ENCODE results near the gene MYO1D.

MYO1D gene

DNA sequence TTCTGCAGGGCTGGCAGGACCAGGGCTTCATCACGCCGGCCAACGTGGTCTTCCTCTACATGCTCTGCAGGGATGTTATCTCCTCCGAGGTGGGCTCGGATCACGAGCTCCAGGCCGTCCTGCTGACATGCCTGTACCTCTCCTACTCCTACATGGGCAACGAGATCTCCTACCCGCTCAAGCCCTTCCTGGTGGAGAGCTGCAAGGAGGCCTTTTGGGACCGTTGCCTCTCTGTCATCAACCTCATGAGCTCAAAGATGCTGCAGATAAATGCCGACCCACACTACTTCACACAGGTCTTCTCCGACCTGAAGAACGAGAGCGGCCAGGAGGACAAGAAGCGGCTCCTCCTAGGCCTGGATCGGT is 388.8 kb downstream of the MYO1D start:
- no peak for DNase-seq (ENCODE audit: low read depth)

DNA sequence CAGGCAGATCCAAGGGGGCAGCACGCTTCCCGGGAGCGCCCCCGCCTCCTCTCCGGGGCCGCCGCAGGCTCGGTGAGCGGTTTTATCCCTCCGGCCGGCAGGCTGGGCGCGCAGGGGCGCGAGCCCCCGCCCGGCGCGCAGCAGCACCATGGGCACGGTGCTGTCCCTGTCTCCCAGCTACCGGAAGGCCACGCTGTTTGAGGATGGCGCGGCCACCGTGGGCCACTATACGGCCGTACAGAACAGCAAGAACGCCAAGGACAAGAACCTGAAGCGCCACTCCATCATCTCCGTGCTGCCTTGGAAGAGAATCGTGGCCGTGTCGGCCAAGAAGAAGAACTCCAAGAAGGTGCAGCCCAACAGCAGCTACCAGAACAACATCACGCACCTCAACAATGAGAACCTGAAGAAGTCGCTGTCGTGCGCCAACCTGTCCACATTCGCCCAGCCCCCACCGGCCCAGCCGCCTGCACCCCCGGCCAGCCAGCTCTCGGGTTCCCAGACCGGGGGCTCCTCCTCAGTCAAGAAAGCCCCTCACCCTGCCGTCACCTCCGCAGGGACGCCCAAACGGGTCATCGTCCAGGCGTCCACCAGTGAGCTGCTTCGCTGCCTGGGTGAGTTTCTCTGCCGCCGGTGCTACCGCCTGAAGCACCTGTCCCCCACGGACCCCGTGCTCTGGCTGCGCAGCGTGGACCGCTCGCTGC is 389.3 kb downstream of the MYO1D start:
- no peak for DNase-seq (ENCODE audit: low read depth)

DNA sequence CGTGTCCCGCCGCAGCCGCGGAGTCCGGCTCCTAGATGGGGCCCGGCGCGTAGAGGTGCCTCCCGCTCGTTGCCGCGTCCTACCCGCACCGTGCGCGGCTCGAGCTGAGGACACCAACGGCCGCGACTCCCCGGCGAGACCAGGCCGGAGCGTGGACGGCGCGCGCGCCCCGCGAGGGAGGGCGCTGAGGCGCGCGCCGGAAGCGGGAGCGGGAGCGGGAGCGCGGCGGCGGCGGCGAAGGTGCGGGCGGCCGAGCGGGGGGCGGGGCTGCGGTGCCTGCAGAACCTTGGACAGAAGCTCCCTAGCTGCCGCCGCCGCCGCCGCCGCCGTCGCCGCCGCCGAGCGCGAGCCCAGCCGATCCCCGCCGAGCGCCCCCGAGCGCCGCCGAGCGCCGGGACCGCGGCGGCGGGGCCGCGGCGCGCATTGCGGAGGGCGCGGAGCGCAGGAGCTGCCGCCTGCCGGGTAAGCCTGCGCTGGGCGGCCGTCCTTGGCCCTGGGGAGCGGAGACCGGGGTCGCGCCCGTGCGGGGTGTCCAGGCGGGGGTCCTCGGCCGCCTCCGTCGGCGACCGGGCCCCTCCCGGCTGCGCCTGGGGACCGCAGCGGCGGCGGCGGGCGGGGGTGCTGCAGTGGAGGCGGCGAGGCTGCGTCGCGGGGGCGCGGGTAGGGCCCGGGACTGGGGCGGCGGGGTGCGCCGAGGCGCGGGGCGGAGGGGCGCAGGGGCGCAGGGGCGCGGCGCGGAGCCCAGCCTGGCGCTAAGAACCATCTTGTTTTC is 390.0 kb downstream of the MYO1D start, which contains the start of gene CDK5R1:
TSS of gene CDK5R1 (plus strand) at position 293 of the 772 bp plus-strand sequence. CDS start 628 bp downstream, outside the sequence.
- DNase-seq (ENCODE audit: low read depth), result no peak

DNA sequence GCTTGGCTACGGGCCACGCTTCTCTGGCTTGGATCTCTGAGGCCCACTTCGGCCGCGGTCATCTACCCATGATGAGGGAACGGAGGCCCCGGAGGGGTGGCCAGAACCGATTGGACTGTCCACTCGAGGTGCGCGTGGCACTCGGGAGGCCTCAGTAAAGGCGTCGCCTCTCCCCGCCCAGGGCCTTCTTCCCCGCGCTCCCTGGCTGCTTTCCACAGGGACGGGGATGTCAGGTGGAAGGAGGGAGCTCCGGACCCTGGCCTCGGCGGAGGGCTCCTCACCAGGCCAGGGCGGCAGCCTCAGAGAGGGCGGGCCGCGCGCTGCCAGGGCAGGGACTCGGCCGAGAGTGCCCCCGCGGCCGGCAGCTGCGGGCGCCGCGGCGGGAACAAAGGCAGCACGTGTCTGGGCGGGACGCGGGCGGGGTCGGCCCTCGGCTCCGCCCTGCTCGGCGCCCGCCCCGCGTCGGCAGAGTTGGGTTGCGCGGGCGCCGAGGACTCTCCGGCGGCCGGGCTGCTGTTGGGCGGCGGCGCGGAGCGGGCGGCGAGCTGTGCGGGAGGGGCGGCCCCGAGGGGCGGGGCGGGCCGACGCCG is 390.7 kb downstream of the MYO1D start:
- DNase-seq (ENCODE audit: low read depth), result no peak

DNA sequence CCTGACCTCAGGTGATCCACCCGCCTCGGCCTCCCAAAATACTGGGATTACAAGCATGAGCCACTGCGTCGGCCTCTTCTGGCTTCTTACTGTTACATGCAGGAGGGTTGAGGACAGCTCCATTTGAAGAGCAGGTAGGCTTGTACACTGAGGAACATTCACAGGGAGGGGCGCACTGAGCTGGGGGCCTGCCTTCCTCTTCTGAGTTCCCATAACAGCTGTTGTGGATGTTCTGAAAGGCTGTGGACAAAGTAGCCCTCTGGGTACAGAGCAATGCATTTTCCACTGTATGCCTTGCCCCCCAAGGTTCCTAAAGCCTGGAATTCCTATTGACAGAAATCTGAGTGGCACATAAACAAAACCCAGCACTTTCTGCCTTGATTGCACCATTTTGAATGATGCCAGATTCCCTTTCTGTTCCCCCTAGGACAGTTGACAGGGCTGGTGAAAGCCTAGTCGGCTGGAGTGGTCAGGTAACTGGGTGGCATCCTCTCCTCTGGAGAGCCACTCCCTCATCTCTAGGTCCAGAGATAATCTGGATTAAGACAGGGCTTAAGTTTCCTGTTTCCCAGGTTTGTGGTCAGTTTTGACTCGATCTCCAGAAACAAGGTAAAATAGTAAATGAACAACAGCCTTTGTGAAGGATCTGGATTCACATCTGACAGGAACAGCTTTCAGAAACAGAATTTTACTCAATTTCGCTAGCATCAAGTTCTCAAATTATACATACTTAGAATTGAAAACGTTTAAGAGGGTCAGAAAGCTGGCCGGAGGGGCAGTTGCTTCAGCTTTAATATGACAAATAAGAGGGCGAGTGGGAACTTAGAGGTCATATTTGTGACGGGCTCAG is 391.4 kb downstream of the MYO1D start:
- DNase-seq (ENCODE audit: low read depth), result no peak

DNA sequence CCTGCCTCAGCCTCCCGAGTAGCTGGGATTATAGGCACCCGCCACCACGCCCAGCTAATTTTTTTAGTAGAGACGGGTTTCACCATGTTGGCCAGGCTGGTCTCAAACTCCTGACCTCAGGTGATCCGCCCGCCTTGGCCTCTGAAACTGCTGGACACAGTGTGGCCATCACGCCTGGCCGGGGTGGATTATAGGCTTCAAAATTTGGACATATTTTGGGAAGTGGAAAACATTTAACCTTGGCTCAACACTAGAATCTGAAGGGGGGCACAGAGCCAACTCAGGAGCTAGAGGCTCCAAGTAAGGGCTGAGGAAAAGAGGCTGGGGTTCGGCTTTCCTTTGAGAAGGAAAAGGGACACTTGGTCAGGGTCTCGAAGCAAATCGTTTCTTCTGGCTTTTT is 392.3 kb downstream of the MYO1D start:
- DNase-seq (ENCODE audit: low read depth), result no peak

DNA sequence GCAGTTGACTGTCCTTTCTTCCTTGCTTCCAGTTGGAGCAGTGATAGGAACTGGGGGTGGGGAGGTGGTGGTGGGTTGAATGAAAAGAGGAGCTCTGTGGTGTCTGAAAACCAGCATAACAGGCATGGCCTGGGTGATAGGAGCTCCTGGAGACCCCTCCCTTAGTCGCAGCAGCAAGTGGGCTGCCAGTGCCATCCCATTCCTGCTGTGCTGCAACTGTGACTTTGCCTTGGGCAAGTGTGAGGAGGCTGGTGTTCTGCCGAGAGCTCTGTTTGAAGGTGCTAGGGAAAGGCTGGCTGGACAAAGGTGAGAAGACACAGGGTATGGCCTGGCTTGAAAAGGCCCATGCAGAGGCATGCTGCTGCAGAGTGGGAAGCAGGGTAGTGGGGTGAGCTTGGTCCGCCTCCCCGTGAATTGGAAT is 392.9 kb downstream of the MYO1D start:
- no peak for DNase-seq (ENCODE audit: low read depth)

DNA sequence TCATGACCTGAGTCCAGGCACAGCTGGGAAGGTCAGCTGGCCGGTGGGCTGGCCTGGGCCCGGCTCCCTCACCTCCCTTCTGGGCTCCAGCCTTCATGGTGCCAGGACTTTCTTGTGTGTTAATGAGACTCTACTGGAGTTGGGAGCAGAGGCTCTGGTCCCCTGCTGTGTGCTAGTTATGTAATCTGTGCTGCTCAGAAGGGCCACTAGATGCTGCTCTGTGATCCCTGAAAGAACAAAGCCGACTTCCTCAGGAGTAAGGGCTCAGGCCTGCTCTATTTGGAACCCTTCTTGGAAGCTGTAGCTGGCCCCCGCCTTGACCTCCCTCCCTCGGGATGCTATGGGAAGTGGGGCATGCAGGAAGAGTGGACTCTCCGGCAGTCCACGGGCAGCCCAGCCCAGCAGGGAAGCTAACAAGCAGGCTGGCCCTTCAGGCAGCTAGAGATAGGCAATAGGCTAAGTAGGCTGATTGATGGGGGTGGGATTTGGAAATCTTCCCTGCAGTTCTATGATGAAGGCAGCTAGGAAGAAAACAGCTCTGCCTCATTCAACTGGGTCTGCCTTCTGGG is 393.4 kb downstream of the MYO1D start:
- no peak for DNase-seq (ENCODE audit: low read depth)

DNA sequence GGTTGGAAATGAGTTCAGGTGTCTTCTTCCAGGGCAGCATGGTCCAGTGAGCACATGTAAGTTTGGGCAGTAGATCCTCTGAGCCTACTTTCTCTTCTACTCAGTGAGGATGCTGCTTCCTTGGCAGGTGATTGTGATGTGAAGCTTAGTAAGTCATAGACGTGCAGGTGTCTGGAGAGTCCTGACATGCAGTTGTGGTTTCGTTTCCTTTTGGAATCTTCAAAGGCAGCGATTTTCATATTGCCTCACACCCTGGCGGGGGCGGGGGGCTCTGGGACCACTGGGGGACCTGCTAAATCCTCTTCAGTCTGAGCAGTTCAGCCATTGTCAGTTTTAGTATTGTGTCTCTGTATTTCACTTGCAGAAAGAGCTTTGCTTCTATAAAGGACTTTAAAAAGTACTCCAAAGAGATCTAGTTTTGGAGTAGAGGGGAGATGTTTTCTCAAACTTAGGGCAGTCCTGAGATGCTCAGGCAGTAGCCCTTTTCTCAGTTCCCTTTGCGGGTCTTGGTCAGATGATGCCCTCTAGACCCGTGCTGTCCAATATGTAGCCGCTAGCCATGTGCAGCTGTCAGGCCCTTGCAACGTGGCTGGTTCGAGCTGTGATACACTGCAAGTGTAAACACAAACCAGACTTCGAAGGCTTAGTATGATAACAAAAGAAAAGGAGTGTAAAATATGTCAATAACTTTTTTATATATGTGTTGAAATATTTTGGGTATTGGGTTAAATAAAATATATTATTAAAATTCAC is 394.2 kb downstream of the MYO1D start:
- no peak for DNase-seq (ENCODE audit: low read depth)

DNA sequence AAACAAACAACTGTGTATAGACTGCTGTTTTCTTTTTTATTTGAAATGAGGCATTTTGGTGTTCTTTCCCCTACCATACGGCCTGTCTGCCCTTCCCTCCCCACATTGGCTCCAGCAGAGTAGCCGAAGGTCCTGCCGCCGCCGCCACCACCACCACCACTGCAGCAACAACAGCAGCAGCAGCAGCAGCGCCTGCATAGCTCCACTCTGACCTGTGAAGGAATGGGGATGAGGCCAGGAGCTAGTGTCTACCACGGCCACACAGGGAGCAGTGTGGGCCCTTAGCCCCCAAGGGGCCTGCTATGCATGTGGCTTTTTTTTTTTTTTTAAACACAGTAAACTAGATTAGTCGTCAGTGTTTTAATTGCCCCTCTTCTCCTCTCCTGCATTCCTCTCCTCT is 395.7 kb downstream of the MYO1D start:
- DNase-seq (ENCODE audit: low read depth), result no peak

DNA sequence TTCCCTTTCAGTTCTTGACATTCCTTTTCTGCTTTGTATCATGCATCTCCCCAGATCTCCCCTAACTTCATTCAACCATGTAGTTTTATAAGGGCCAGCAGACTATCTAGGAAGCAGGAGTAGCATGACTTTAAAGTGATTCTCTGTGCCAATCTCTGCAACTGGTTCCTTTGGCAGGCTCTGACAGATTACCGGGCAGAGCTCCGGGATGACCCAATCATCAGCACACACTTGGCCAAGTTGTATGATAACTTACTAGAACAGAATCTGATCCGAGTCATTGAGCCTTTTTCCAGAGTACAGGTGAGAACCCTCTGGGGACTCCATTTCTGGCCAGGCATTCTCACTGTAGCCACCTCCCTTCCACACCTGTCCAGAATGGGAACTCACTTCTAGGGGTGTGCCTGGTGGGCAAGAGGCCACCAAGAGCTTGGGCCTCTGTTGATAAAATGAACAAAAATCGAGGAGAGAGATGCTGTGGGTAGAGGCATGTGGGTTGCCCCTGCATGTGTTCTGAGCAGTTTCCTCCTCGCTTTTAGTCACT is 397.8 kb downstream of the MYO1D start:
- no peak for DNase-seq (ENCODE audit: low read depth)

DNA sequence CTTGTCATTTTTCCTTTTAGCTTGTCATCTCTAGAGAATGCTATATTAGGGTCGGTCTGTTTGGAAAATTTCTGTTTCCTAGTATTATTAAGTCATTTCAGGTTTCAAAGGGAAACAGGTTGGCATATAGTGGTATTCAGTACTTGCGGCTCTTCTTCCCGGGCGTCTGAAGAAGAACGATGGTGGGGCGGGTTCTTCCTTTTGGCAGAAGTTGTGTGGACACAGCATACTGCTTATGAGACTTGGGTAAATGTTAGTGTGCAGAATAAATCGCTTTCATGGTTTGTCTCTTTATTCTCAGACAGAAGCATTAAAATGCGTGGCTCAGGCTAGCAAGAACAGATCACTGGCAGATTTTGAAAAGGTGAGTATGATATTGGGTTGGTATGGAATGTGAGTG is 399.7 kb downstream of the MYO1D start:
- DNase-seq (ENCODE audit: low read depth), result no peak

DNA sequence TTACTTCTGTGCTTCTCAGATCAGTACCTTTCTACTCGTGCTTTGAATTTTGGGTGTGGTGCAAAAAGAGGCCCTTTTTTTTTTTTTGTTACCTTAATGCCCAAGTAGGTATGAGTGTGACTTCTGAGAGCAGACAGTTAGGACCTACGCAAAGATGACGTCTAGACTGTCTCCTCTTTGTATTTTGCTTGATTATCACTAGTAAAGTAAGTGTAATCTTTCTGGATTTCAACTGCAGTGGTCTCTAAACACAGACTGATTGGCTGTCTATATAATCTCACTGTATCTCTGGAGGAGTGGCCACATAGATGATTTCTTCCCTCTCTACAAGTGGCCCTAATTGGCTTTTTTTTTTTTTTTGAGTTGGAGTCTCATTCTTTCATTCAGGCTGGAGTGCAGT is 401.7 kb downstream of the MYO1D start:
- DNase-seq (ENCODE audit: low read depth), result no peak

DNA sequence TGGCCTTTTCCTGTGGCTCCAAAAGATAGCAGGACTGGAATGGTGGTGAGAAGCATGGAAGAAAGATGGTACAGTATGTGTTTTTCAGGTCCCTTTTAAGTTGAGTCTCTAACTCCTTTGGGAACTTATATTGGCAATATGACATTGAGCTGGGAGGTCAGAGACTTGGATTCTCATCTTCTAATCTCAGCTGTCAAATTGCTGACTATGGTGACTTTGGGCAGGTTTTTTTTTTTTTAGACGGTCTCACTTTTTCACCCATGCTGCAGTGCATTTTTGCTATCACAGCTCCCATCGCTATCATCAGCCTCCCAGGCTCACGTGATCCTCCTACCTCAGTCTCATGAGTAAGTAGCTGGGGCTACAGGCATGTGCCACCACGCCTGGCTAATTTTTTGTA is 405.3 kb downstream of the MYO1D start:
- DNase-seq (ENCODE audit: low read depth), result no peak

DNA sequence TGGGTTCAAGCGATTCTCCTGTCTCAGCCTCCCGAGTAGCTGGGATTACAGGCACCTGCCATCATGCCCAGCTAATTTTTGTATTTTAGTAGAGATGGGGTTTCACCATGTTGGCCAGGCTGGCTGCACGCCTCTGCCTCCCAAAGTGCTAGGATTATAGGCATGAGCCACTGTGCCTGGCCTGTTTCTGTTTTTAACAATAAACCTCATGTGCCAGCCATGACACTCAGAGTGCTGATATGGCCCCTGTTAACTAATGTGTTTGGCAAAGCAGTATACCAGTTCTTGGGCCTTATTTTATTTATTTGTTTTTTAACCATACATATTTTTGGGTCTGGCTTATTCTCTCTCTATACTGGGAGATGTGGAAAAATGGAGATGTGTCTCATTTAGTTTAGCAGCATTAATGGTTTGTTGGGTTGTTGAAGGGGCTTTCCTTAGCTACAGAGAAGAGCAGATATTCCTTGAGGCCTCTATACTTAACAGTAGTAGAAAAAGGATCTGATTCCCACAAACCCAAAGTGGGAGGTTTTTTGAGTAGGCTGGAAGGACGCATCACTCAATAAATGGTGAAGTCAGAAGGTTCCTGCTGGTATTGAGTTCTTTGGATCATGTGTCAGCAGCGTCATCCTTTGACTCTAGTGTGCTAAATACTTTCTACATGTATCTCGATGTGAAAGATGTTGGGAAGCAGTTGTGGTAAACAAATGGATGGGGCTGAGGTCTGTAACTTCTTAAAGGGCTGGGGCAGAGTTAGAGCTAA is 406.3 kb downstream of the MYO1D start:
- DNase-seq (ENCODE audit: low read depth), result no peak

DNA sequence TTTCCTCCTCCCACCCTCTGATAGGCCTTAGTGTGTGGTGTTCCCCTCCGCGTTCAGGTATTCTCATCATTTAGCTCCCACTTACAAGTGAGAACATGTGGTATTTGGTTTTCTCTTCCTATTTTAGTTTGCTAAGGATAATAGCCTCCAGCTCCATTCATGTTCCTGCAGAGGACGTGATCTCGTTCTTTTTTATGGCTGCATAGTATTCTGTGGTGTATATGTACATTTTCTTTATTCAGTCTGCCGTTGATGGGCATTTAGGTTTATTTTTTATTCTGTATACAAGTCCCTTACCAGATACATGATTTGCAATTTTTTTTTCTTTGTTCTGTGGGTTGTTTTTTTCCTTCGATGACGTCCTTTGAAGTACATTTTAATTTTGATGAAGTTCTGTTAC is 409.0 kb downstream of the MYO1D start:
- DNase-seq (ENCODE audit: low read depth), result no peak

DNA sequence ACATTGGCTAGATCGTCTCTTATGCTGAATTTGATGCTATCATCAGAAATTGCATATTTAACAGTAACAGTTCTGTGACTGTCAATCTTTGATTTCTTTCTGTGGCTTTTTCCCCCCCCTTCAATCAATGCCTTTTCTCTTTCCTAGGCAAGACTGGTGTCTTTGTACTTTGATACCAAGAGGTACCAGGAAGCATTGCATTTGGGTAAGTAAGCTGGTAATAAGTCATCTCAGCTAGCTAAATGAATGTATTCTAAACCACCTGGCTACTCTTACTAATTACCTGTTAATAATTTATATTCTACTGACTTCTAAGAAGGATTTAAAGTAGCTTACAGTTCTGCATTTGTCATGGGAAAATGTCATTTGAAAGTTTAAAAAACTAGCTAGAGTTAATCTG is 412.6 kb downstream of the MYO1D start:
- DNase-seq (ENCODE audit: low read depth), result no peak

DNA sequence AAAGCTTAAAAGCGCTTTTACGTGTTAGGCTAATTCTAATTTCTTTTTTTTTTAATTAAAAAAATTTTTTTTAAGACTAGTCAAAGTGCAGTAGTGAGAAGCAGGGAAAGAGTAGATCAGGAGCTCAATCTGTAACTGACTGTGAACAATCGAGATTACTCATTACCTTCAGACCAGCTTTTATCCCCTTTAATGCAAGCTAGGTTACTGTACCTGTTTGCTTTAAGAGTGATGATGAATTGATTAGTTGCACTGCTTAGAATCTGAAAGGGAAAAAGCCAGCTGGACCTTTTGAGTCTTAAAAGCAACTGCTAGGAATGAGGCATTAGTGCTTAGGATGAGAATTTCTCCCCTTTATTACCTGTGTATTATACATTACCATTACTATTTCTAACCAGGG is 413.6 kb downstream of the MYO1D start:
- DNase-seq (ENCODE audit: low read depth), result no peak

DNA sequence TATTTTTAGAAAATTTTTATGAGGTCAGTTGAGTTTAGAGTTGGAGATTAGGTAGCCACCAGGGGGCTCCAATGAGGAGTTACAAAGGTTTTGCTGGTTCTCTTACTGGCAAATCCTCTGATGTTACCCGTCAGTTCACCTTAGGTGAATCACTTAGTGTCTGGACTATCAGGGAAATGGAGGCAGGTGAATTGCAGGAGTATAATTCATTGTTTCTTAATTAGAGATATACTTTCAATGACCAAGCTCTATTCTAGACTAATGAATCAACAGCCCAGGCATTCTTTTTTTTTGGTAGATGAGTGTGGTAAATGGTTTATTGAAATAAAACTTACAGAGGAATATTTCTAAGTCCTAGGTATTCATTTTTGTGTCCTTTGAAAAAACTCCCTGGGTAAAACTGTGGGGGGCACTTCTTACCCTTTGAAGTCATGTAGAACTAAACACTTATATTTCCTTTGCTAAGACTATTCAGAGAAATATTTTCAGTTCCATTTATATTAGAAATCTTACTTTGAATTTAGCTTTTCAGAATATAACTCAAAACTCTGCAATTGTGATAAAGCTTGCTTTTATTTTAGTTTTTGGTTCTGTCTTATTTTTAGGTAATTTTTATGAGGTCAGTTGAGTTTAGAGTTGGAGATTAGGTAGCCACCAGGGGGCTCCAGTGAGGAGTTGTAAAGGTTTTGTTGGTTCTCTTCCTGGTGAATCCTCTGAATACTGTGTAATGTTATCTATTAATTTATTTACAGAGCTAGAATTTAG is 414.9 kb downstream of the MYO1D start:
- DNase-seq (ENCODE audit: low read depth), result no peak

DNA sequence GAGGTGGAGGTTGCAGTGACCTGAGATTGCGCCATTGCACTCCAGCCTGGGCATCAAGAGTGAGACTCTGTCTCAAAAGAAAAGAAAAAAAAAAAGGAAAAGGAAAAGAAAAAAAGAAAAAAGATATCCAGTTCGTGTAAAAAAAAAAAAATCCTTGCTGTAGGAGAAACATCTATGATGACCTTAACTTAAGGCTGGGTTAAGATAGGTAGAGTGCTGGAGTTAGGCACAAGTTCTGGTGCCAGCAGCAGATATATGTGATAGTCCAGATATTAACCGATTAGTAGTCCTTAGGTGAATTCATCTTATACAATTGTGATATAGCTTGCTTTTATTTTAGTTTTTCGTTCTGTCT is 415.4 kb downstream of the MYO1D start:
- DNase-seq (ENCODE audit: low read depth), result no peak
